Measurements from ENCODE around the gene GOLGA8B. TPM values are rescaled to one million over a fixed set of nuclear protein-coding genes. Genes with fewer than 3 reads are reported as not detected.

Gene GOLGA8B
- total RNA-seq, 2 experiments from 2014 or later = 71.7 to 125 TPM

GRCh38 chr15:34613301-34613700 is 29.9 kb upstream of the GOLGA8B start:
- Histone ChIP-seq H3K4me3 (ENCODE audit: low read depth, low read length, poor library complexity, severe bottlenecking) (no peak overlapping the region), H3K36me3 (ENCODE audit: insufficient read depth, low read length) (no peaks in the 10 kb centered on the region), H3K9me3 (ENCODE audit: low read length) (no peaks in the 10 kb centered on the region), H3K9me2 (ENCODE audit: insufficient read depth, low read length) (no peaks in the 10 kb centered on the region), H3K4me2 (ENCODE audit: low read length) (no peak overlapping the region), H3K79me2 (ENCODE audit: insufficient read depth, low read depth, low read length) (no peaks in the 10 kb centered on the region), H4K20me1 (ENCODE audit: insufficient read depth, low read length) (no peaks in the 10 kb centered on the region), H3K4me1 (ENCODE audit: insufficient read depth, low read length, poor library complexity, severe bottlenecking) (no peaks in the 10 kb centered on the region), H2AFZ (ENCODE audit: low read length) (no peak overlapping the region), H3K27ac (ENCODE audit: low read depth, low read length, poor library complexity, severe bottlenecking) (no peak overlapping the region)
- no peak for DNase-seq (ENCODE audit: low spot score)
- no peak for TF ChIP-seq EZH2phosphoT487 (IDR thresholded peaks at IDR 0.05; ENCODE audit: borderline replicate concordance, low read depth, low read length)
- TF ChIP-seq CTCF (conservative IDR thresholded peaks at IDR 0.05; ENCODE audit: low read length) = no peak
- CTCF ChIA-PET (ENCODE audit: unreplicated experiment) = no interaction called here
- intact Hi-C loops (cut with micrococcal nuclease; ENCODE audit: unreplicated experiment) = no loop called here
- no TSS peak for BruUV-seq (replicated peaks)
- POLR2A ChIA-PET = no interaction called here

GRCh38 chr15:34610354-34610753 is 26.9 kb upstream of the GOLGA8B start:
- H3K9me2 ChIP-seq (ENCODE audit: insufficient read depth, low read length) = no peaks in the 10 kb centered on the region
- no peaks in the 10 kb centered on the region for H3K36me3 ChIP-seq (ENCODE audit: insufficient read depth, low read length)
- no peaks in the 10 kb centered on the region for H3K4me1 ChIP-seq (ENCODE audit: insufficient read depth, low read length, poor library complexity, severe bottlenecking)
- no peak overlapping the region for H2AFZ ChIP-seq (ENCODE audit: low read length)
- TF ChIP-seq EZH2phosphoT487 (IDR thresholded peaks at IDR 0.05; ENCODE audit: borderline replicate concordance, low read depth, low read length) (no peak), CTCF (conservative IDR thresholded peaks at IDR 0.05; ENCODE audit: low read length) (peak; percentile 66)
- BruUV-seq (replicated peaks) = no TSS peak
- CTCF ChIA-PET (ENCODE audit: unreplicated experiment) = interaction anchor here (0.5 kb wide), 1 partner anchor 307 kb away, joined by 3 read pairs; no protein-coding TSS in a partner anchor
- H3K9me3 ChIP-seq (ENCODE audit: low read length) = no peaks in the 10 kb centered on the region
- POLR2A ChIA-PET = interaction anchor here (2.0 kb wide), 1 partner anchor 11 kb away, joined by 6 read pairs; no protein-coding TSS in a partner anchor
- no peaks in the 10 kb centered on the region for H4K20me1 ChIP-seq (ENCODE audit: insufficient read depth, low read length)
- DNase-seq (ENCODE audit: low spot score) = peak; percentile 11
- no peak overlapping the region for H3K4me2 ChIP-seq (ENCODE audit: low read length)
- H3K4me3 ChIP-seq (ENCODE audit: low read depth, low read length, poor library complexity, severe bottlenecking) = no peak overlapping the region
- H3K27ac ChIP-seq (ENCODE audit: low read depth, low read length, poor library complexity, severe bottlenecking) = no peak overlapping the region
- intact Hi-C loops (cut with micrococcal nuclease; ENCODE audit: unreplicated experiment) = no loop called here
- no peaks in the 10 kb centered on the region for H3K79me2 ChIP-seq (ENCODE audit: insufficient read depth, low read depth, low read length)

GRCh38 chr15:34609102-34610057 is 25.9 kb upstream of the GOLGA8B start:
- ChIA-PET POLR2A (interaction anchor here (2.0 kb wide), 1 partner anchor 12 kb away, joined by 6 read pairs; no protein-coding TSS in a partner anchor), CTCF (ENCODE audit: unreplicated experiment) (no interaction called here)
- no peak for DNase-seq (ENCODE audit: low spot score)
- H2AFZ ChIP-seq (ENCODE audit: low read length) = no peak overlapping the region
- H3K4me3 ChIP-seq (ENCODE audit: low read depth, low read length, poor library complexity, severe bottlenecking) = no peak overlapping the region
- H3K27ac ChIP-seq (ENCODE audit: low read depth, low read length, poor library complexity, severe bottlenecking) = no peak overlapping the region
- intact Hi-C loops (cut with micrococcal nuclease; ENCODE audit: unreplicated experiment) = no loop called here
- no peaks in the 10 kb centered on the region for H3K79me2 ChIP-seq (ENCODE audit: insufficient read depth, low read depth, low read length)
- no peaks in the 10 kb centered on the region for H3K9me2 ChIP-seq (ENCODE audit: insufficient read depth, low read length)
- H3K4me2 ChIP-seq (ENCODE audit: low read length) = no peak overlapping the region
- H3K36me3 ChIP-seq (ENCODE audit: insufficient read depth, low read length) = no peaks in the 10 kb centered on the region
- no peaks in the 10 kb centered on the region for H4K20me1 ChIP-seq (ENCODE audit: insufficient read depth, low read length)
- no peak for TF ChIP-seq EZH2phosphoT487 (IDR thresholded peaks at IDR 0.05; ENCODE audit: borderline replicate concordance, low read depth, low read length)
- TF ChIP-seq CTCF (conservative IDR thresholded peaks at IDR 0.05; ENCODE audit: low read length) = no peak
- no peaks in the 10 kb centered on the region for H3K4me1 ChIP-seq (ENCODE audit: insufficient read depth, low read length, poor library complexity, severe bottlenecking)
- H3K9me3 ChIP-seq (ENCODE audit: low read length) = no peaks in the 10 kb centered on the region
- BruUV-seq (replicated peaks) = no TSS peak

Data from OCI-LY7 (cell line).